PFSK-1 (cell line): ENCODE data around the gene CDY1. TPM values are rescaled to one million over a fixed set of nuclear protein-coding genes. Genes with fewer than 3 reads are reported as not detected.
"Not testable (repeated sequence)": the region's sequence is repeated elsewhere in the genome, so short reads cannot be mapped to it uniquely, and the experiment has no call there.

Experiments used
- POLR2AphosphoS5 ChIP-seq: IDR thresholded peaks from 2 replicates; pipeline ENCODE4 v1.6.1; 2012; ENCODE audit warnings: low read depth, mild to moderate bottlenecking, control low read depth, low read length, moderate library complexity
- TAF1 ChIP-seq: IDR thresholded peaks from 2 replicates; pipeline ENCODE4 v1.6.1; 2012; ENCODE audit warnings: low read length, control low read depth, borderline replicate concordance; ENCODE audit not compliant: insufficient read depth
- polyA plus RNA-seq: library from polyadenylated mRNA; unstranded; fragments of >200 nt; gene quantifications from one replicate; pipeline ENCODE4 v1.2.1, GENCODE V29; 2012; ENCODE audit warnings: low read depth, missing spikeins; ENCODE audit not compliant: insufficient read length
- TF ChIP-seq, protein P1 (sequence below), 2 experiments: IDR thresholded peaks; 2 replicates each; pipeline versions ENCODE4 v1.6.1 to v1.8.0; 2011 to 2012; ENCODE audit warnings: low read depth in 2 of 2, low read length in 2 of 2, control low read depth in 1 of 2, inconsistent platforms in 1 of 2, mild to moderate bottlenecking in 1 of 2, moderate library complexity in 1 of 2; ENCODE audit not compliant: insufficient read depth in 1 of 2

CDY1 gene, protein sequence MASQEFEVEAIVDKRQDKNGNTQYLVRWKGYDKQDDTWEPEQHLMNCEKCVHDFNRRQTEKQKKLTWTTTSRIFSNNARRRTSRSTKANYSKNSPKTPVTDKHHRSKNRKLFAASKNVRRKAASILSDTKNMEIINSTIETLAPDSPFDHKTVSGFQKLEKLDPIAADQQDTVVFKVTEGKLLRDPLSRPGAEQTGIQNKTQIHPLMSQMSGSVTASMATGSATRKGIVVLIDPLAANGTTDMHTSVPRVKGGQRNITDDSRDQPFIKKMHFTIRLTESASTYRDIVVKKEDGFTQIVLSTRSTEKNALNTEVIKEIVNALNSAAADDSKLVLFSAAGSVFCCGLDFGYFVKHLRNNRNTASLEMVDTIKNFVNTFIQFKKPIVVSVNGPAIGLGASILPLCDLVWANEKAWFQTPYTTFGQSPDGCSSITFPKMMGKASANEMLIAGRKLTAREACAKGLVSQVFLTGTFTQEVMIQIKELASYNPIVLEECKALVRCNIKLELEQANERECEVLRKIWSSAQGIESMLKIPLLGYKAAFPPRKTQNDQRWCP
- polyA plus RNA-seq: not detected

DNA sequence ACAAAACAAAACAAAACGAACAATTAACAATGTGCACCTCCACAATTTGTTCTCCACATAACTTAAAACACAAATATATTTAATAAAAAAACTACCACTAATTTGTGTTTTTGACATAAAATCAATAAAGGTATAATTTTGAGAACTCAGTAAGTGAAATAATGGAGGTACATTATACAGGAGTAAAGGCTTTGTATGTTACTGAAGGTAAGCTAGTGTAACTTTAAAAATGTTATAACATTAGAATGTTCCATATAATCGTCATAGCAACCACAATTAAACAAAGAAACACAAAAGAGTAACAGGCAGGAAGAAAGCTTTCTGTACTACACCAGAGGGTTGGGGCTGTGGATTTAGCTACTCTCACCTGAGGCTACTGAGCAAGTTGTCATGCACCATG is at the start of gene CDY1:
TSS of gene CDY1 (plus strand) at position 301 of the 400 bp plus-strand sequence. CDS start 326 bp downstream, outside the sequence.
- TF ChIP-seq TAF1, POLR2AphosphoS5: not testable (repeated sequence)
- TF ChIP-seq, protein P1, sequence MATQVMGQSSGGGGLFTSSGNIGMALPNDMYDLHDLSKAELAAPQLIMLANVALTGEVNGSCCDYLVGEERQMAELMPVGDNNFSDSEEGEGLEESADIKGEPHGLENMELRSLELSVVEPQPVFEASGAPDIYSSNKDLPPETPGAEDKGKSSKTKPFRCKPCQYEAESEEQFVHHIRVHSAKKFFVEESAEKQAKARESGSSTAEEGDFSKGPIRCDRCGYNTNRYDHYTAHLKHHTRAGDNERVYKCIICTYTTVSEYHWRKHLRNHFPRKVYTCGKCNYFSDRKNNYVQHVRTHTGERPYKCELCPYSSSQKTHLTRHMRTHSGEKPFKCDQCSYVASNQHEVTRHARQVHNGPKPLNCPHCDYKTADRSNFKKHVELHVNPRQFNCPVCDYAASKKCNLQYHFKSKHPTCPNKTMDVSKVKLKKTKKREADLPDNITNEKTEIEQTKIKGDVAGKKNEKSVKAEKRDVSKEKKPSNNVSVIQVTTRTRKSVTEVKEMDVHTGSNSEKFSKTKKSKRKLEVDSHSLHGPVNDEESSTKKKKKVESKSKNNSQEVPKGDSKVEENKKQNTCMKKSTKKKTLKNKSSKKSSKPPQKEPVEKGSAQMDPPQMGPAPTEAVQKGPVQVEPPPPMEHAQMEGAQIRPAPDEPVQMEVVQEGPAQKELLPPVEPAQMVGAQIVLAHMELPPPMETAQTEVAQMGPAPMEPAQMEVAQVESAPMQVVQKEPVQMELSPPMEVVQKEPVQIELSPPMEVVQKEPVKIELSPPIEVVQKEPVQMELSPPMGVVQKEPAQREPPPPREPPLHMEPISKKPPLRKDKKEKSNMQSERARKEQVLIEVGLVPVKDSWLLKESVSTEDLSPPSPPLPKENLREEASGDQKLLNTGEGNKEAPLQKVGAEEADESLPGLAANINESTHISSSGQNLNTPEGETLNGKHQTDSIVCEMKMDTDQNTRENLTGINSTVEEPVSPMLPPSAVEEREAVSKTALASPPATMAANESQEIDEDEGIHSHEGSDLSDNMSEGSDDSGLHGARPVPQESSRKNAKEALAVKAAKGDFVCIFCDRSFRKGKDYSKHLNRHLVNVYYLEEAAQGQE (IDR thresholded peaks at IDR 0.05; ENCODE audit: insufficient read depth in 1 of 2, low read depth in 2 of 2, low read length in 2 of 2): not testable (repeated sequence)
